ENCODE measurements around the gene GNAZ. TPM values are rescaled to one million over a fixed set of nuclear protein-coding genes. Genes with fewer than 3 reads are reported as not detected.
"Not testable (repeated sequence)": the region's sequence is repeated elsewhere in the genome, so short reads cannot be mapped to it uniquely, and the experiment has no call there.

GNAZ gene
- total RNA-seq = under 1 TPM; 0.56 to 0.89 TPM

- H3K27ac Mint-ChIP-seq = no peak within 1 kb of the TSS
- H3K36me3 Mint-ChIP-seq (ENCODE audit: insufficient read depth in 2 of 2) = no peaks in the 10 kb centered on the region
- H3K27me3 Mint-ChIP-seq (ENCODE audit: low read depth) = peaks cover 21% of the 10 kb centered on the region
- H3K4me1 Mint-ChIP-seq (ENCODE audit: low read depth) = peaks cover 23% of the 10 kb centered on the region
- H3K4me3 Mint-ChIP-seq = peak within 1 kb of the TSS; percentile 82 to 84
- no peak for DNase-seq
- no peaks in the 10 kb centered on the region for H3K9me3 Mint-ChIP-seq
- ATAC-seq (replicated peaks in 1 of 2) = peak; percentile 67 to 74
Measured at GRCh38 chr22:23070418-23071229, at the start of gene GNAZ. Gene GNAZ (plus strand): TSS chr22:23070519. CDS start chr22:23095696, 25,177 bp downstream.

DNA sequence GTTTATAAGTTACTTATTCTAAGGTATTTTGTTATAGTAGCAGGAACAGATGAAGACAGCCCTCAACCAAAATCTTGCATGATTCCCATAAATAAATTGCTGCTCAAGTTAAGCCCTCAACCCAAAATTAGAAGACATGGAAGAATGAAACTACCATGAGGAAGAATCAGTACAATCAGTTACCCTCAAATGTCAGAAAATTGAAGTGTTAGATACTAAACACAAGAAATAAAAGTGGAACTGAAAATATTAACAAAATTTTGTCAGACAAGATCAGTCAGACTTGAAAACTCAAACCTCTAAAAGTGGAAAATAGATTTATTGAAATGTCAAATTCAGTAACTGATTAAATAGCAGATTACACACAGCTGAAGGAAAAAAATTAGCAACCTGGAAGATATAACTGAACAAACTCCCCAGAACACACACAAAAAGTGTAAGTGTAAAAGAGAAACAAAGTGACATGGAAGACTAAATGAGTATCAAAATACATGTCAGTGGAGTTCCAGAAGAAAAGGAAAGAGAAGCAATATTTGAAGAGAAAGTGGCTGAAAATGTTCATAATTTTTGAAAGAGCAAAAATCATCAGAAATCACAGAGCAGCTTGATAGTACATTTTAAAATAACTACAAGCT is 49.5 kb upstream of the GNAZ start:
- Mint-ChIP-seq H3K9me3 (peaks cover 0 to 4% of the 10 kb centered on the region in 2 donors), H3K4me3 (no peak overlapping the region), H3K4me1 (ENCODE audit: low read depth) (peaks cover 2% of the 10 kb centered on the region), H3K27me3 (ENCODE audit: low read depth) (peaks cover 21% of the 10 kb centered on the region), H3K36me3 (ENCODE audit: insufficient read depth in 2 of 2) (peaks cover 2 to 3% of the 10 kb centered on the region in 2 donors), H3K27ac (no peak overlapping the region)
- no peak for DNase-seq
- no peak for ATAC-seq (replicated peaks in 1 of 2)

GRCh38 chr22:23021660-23022353 is 48.5 kb upstream of the GNAZ start:
- not testable (repeated sequence) for DNase-seq; H3K9me3 Mint-ChIP-seq; H3K36me3 Mint-ChIP-seq (ENCODE audit: insufficient read depth in 2 of 2); H3K4me3 Mint-ChIP-seq; ATAC-seq (replicated peaks in 1 of 2); H3K27ac Mint-ChIP-seq; H3K4me1 Mint-ChIP-seq (ENCODE audit: low read depth)
- H3K27me3 Mint-ChIP-seq (ENCODE audit: low read depth) = peaks cover 12% of the 10 kb centered on the region

GRCh38 chr22:23023294-23023693 is 47.0 kb upstream of the GNAZ start:
- H3K36me3 Mint-ChIP-seq (ENCODE audit: insufficient read depth in 2 of 2) = peaks cover 2 to 3% of the 10 kb centered on the region in 2 donors

GRCh38 chr22:23026777-23027176 is 43.5 kb upstream of the GNAZ start:
- no peaks in the 10 kb centered on the region for H3K4me1 Mint-ChIP-seq (ENCODE audit: low read depth)
- no peak for DNase-seq
- no peaks in the 10 kb centered on the region for H3K27me3 Mint-ChIP-seq (ENCODE audit: low read depth)
- no peak overlapping the region for H3K4me3 Mint-ChIP-seq
- H3K36me3 Mint-ChIP-seq (ENCODE audit: insufficient read depth in 2 of 2) = no peaks in the 10 kb centered on the region
- H3K27ac Mint-ChIP-seq = no peak overlapping the region
- H3K9me3 Mint-ChIP-seq = peaks cover 0 to under 1% of the 10 kb centered on the region in 2 donors
- ATAC-seq (replicated peaks in 1 of 2) = no peak

More at GRCh38 chr22:23023294-23023693, 47.0 kb upstream of the GNAZ start:
- no peak for DNase-seq
- no peak overlapping the region for H3K27ac Mint-ChIP-seq
- ATAC-seq (replicated peaks in 1 of 2) = no peak
- H3K4me3 Mint-ChIP-seq = no peak overlapping the region
- H3K27me3 Mint-ChIP-seq (ENCODE audit: low read depth) = peaks cover 2% of the 10 kb centered on the region
- peaks cover 0 to 4% of the 10 kb centered on the region in 2 donors for H3K9me3 Mint-ChIP-seq
- no peaks in the 10 kb centered on the region for H3K4me1 Mint-ChIP-seq (ENCODE audit: low read depth)

DNA sequence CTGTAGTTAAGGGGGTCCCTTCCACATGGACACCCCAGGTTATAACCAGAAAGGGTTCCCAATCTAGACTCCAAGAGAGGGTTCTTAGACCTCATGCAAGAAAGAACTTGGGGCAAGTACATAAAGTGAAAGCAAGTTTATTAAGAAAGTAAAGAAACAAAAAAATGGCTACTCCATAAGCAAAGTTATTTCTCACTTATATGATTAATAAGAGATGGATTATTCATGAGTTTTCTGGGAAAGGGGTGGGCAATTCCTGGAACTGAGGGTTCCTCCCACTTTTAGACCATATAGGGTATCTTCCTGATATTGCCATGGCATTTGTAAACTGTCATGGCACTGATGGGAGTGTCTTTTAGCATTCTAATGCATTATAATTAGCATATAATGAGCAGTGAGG is 42.5 kb upstream of the GNAZ start:
- not testable (repeated sequence) for H3K27ac Mint-ChIP-seq; H3K27me3 Mint-ChIP-seq (ENCODE audit: low read depth); DNase-seq; H3K4me3 Mint-ChIP-seq; H3K4me1 Mint-ChIP-seq (ENCODE audit: low read depth); ATAC-seq (replicated peaks in 1 of 2); H3K9me3 Mint-ChIP-seq; H3K36me3 Mint-ChIP-seq (ENCODE audit: insufficient read depth in 2 of 2)

- no peak for ATAC-seq (replicated peaks in 1 of 2)
- no peaks in the 10 kb centered on the region for H3K9me3 Mint-ChIP-seq
- H3K27ac Mint-ChIP-seq = no peak overlapping the region
- H3K4me1 Mint-ChIP-seq (ENCODE audit: low read depth) = no peaks in the 10 kb centered on the region
- no peaks in the 10 kb centered on the region for H3K36me3 Mint-ChIP-seq (ENCODE audit: insufficient read depth in 2 of 2)
- H3K27me3 Mint-ChIP-seq (ENCODE audit: low read depth) = no peaks in the 10 kb centered on the region
- DNase-seq = no peak
- H3K4me3 Mint-ChIP-seq = no peak overlapping the region
Measured at GRCh38 chr22:23029521-23030228, 40.6 kb upstream of the GNAZ start.

GRCh38 chr22:23031381-23031780 is 38.9 kb upstream of the GNAZ start:
- H3K4me1 Mint-ChIP-seq (ENCODE audit: low read depth) = peaks cover 9% of the 10 kb centered on the region

DNA sequence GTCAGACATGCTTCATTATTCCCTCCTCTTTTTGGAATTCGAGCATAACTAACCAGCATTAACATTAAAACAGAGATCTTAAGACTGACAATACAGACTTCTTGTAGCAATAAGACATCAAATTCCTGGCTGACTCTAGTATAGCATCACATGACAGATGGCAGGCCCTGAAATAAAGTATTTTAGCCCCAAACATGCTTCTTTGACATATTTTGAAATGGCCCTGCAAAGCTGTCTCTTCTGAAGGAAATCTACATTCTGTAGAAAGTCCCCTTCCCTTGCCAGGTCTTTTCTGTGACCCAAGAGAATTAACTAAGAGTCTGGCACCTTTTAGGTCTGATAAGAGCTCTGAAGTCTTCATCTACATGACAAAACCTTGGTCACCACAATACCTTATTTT is 38.5 kb upstream of the GNAZ start:
- H3K27me3 Mint-ChIP-seq (ENCODE audit: low read depth) = no peaks in the 10 kb centered on the region
- ATAC-seq (replicated peaks in 1 of 2) (no peak), DNase-seq (no peak)
- H3K27ac Mint-ChIP-seq = no peak overlapping the region
- H3K4me1 Mint-ChIP-seq (ENCODE audit: low read depth) = peaks cover 13% of the 10 kb centered on the region
- no peaks in the 10 kb centered on the region for H3K9me3 Mint-ChIP-seq
- no peak overlapping the region for H3K4me3 Mint-ChIP-seq
- no peaks in the 10 kb centered on the region for H3K36me3 Mint-ChIP-seq (ENCODE audit: insufficient read depth in 2 of 2)

More at GRCh38 chr22:23031381-23031780, 38.9 kb upstream of the GNAZ start:
- DNase-seq (no peak), ATAC-seq (replicated peaks in 1 of 2) (no peak)
- no peak overlapping the region for H3K27ac Mint-ChIP-seq
- no peaks in the 10 kb centered on the region for H3K27me3 Mint-ChIP-seq (ENCODE audit: low read depth)
- no peaks in the 10 kb centered on the region for H3K9me3 Mint-ChIP-seq
- no peak overlapping the region for H3K4me3 Mint-ChIP-seq
- no peaks in the 10 kb centered on the region for H3K36me3 Mint-ChIP-seq (ENCODE audit: insufficient read depth in 2 of 2)

- ATAC-seq (replicated peaks in 1 of 2) (no peak), DNase-seq (no peak)
- peaks cover 2% of the 10 kb centered on the region for H3K27me3 Mint-ChIP-seq (ENCODE audit: low read depth)
- no peak overlapping the region for H3K4me3 Mint-ChIP-seq
- no peaks in the 10 kb centered on the region for H3K36me3 Mint-ChIP-seq (ENCODE audit: insufficient read depth in 2 of 2)
- no peak overlapping the region for H3K27ac Mint-ChIP-seq
- H3K9me3 Mint-ChIP-seq = no peaks in the 10 kb centered on the region
- peaks cover 15% of the 10 kb centered on the region for H3K4me1 Mint-ChIP-seq (ENCODE audit: low read depth)
Measured at GRCh38 chr22:23032658-23033057, 37.7 kb upstream of the GNAZ start.

GRCh38 chr22:23033116-23033905 is 37.0 kb upstream of the GNAZ start:
- no peak overlapping the region for H3K27ac Mint-ChIP-seq

More at GRCh38 chr22:23033116-23033905, 37.0 kb upstream of the GNAZ start:
- Mint-ChIP-seq H3K9me3 (no peaks in the 10 kb centered on the region), H3K36me3 (ENCODE audit: insufficient read depth in 2 of 2) (no peaks in the 10 kb centered on the region), H3K27me3 (ENCODE audit: low read depth) (peaks cover 9% of the 10 kb centered on the region), H3K4me1 (ENCODE audit: low read depth) (peaks cover 15% of the 10 kb centered on the region), H3K4me3 (no peak overlapping the region)
- DNase-seq = no peak
- ATAC-seq (replicated peaks in 1 of 2) = no peak
